GM21737 (cell line): ENCODE data around the gene ABTB2.

ENCODE experiments used
- ATAC-seq: cut with Tn5 transposase; IDR thresholded peaks from one replicate; pipeline ENCODE4 v1.9.1; 2021; ENCODE audit warnings: mild to moderate bottlenecking, moderate library complexity; ENCODE audit not compliant: unreplicated experiment

The ABTB2 gene

GRCh38 chr11:34245041-34245440, 112.8 kb downstream of the ABTB2 start:
- ATAC-seq = no peak

GRCh38 chr11:34243600-34244464, 114.0 kb downstream of the ABTB2 start:
- ATAC-seq = peak; percentile 61

- no peak for ATAC-seq
Observed at GRCh38 chr11:34242037-34242625, 115.7 kb downstream of the ABTB2 start.

GRCh38 chr11:34240150-34240494, 117.7 kb downstream of the ABTB2 start:
- ATAC-seq = no peak

GRCh38 chr11:34239465-34240149, 118.2 kb downstream of the ABTB2 start:
- ATAC-seq = no peak

- ATAC-seq = no peak
Observed at GRCh38 chr11:34238966-34239365, 118.8 kb downstream of the ABTB2 start.

GRCh38 chr11:34238533-34238932, 119.3 kb downstream of the ABTB2 start:
- ATAC-seq = no peak

- ATAC-seq = no peak
Observed at GRCh38 chr11:34236572-34236971, 121.2 kb downstream of the ABTB2 start.

- no peak for ATAC-seq
Observed at GRCh38 chr11:34235591-34236071, 122.2 kb downstream of the ABTB2 start.

- peak; percentile 35 for ATAC-seq
Observed at GRCh38 chr11:34235189-34235588, 122.6 kb downstream of the ABTB2 start.

- ATAC-seq = peak; percentile 62
Observed at GRCh38 chr11:34234086-34234740, 123.6 kb downstream of the ABTB2 start.

- ATAC-seq = no peak
Observed at GRCh38 chr11:34233215-34233614, 124.6 kb downstream of the ABTB2 start.

- no peak for ATAC-seq
Observed at GRCh38 chr11:34232807-34233206, 125.0 kb downstream of the ABTB2 start.

GRCh38 chr11:34226210-34226609, 131.6 kb downstream of the ABTB2 start:
- no peak for ATAC-seq

- no peak for ATAC-seq
Observed at GRCh38 chr11:34225091-34225490, 132.7 kb downstream of the ABTB2 start.

- no peak for ATAC-seq
Observed at GRCh38 chr11:34224434-34224966, 133.3 kb downstream of the ABTB2 start.

- ATAC-seq = no peak
Observed at GRCh38 chr11:34223907-34224306, 133.9 kb downstream of the ABTB2 start.

GRCh38 chr11:34223021-34223813, 134.6 kb downstream of the ABTB2 start:
- no peak for ATAC-seq

GRCh38 chr11:34222030-34222429, 135.8 kb downstream of the ABTB2 start:
- ATAC-seq = no peak

GRCh38 chr11:34219941-34220370, 137.9 kb downstream of the ABTB2 start:
- no peak for ATAC-seq
